Lower leg skin (tissue), 3 donors: ENCODE results near the gene AGMO.

Experiments
- POLR2A ChIP-seq, 2 donors: fragments of 450-650 bp; IDR thresholded peaks; one replicate each; pipeline ENCODE4 v1.6.1; 2016 to 2017; ENCODE audit warnings: antibody characterized with exemption in 2 of 2, mild to moderate bottlenecking in 1 of 2, moderate library complexity in 1 of 2
- TF ChIP-seq, protein P1 (sequence below), 3 donors: fragments of 450-650 bp; IDR thresholded peaks; one replicate each; pipeline ENCODE4 v1.5.1; 2016; ENCODE audit warnings: antibody characterized with exemption in 3 of 3, mild to moderate bottlenecking in 3 of 3, moderate library complexity in 2 of 3

DNA sequence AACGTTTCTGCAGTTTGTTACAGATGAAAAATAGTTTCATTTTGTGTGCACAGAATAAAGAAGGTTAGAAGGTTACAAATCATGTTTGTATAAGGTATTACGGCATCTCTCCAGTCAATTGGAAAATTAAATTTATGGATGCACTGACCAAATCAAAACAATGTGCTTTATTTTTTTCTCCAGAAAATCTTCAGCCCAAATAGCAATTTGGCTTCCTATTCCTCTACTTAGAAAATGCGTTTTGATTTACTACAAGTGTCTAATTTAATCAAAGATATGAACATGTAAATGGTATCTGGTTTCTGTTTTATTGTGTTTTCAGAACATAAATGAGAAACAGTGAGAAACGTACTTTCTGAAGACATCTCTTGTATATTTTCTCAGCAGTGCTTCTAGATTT lies 63.4 kb downstream of the AGMO start:
- TF ChIP-seq, protein P1, sequence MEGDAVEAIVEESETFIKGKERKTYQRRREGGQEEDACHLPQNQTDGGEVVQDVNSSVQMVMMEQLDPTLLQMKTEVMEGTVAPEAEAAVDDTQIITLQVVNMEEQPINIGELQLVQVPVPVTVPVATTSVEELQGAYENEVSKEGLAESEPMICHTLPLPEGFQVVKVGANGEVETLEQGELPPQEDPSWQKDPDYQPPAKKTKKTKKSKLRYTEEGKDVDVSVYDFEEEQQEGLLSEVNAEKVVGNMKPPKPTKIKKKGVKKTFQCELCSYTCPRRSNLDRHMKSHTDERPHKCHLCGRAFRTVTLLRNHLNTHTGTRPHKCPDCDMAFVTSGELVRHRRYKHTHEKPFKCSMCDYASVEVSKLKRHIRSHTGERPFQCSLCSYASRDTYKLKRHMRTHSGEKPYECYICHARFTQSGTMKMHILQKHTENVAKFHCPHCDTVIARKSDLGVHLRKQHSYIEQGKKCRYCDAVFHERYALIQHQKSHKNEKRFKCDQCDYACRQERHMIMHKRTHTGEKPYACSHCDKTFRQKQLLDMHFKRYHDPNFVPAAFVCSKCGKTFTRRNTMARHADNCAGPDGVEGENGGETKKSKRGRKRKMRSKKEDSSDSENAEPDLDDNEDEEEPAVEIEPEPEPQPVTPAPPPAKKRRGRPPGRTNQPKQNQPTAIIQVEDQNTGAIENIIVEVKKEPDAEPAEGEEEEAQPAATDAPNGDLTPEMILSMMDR (IDR thresholded peaks at IDR 0.05) = no peak
- TF ChIP-seq POLR2A (IDR thresholded peaks at IDR 0.05) = no peak
